HG03039 (cell line): ENCODE data around the gene RDH5.
"Not testable (repeated sequence)": the region's sequence is repeated elsewhere in the genome, so short reads cannot be mapped to it uniquely, and the experiment has no call there.

Experiments used
- ATAC-seq: cut with Tn5 transposase; IDR thresholded peaks from one replicate; pipeline ENCODE4 v1.9.1; 2021; ENCODE audit warnings: mild to moderate bottlenecking, moderate library complexity; ENCODE audit not compliant: unreplicated experiment

RDH5 gene

GRCh38 chr12:55744340-55745030 lies 24.3 kb downstream of the RDH5 start:
- ATAC-seq, result no peak

- ATAC-seq, result no peak
Measured at GRCh38 chr12:55745361-55746173, 25.4 kb downstream of the RDH5 start.

- ATAC-seq, result no peak
Measured at GRCh38 chr12:55746174-55746912, 26.1 kb downstream of the RDH5 start.

GRCh38 chr12:55746913-55747231 lies 26.7 kb downstream of the RDH5 start:
- no peak for ATAC-seq

- no peak for ATAC-seq
Measured at GRCh38 chr12:55748230-55748993, 28.2 kb downstream of the RDH5 start.

- ATAC-seq, result no peak
Measured at GRCh38 chr12:55755246-55755645, 35.1 kb downstream of the RDH5 start.

GRCh38 chr12:55757701-55758100 lies 37.5 kb downstream of the RDH5 start:
- ATAC-seq, result no peak

GRCh38 chr12:55758575-55758974 lies 38.4 kb downstream of the RDH5 start:
- not testable (repeated sequence) for ATAC-seq

GRCh38 chr12:55760663-55761062 lies 40.5 kb downstream of the RDH5 start:
- ATAC-seq, result no peak

- no peak for ATAC-seq
Measured at GRCh38 chr12:55762646-55763045, 42.5 kb downstream of the RDH5 start.

- ATAC-seq, result no peak
Measured at GRCh38 chr12:55765736-55766290, 45.6 kb downstream of the RDH5 start.

GRCh38 chr12:55767156-55767555 lies 47.0 kb downstream of the RDH5 start:
- ATAC-seq, result no peak

- no peak for ATAC-seq
Measured at GRCh38 chr12:55771736-55772135, 51.5 kb downstream of the RDH5 start.
